WTC11 (cell line): ENCODE data around the gene TMEM225B.

Experiments used
- CREB1 ChIP-seq: sonication (generic); formaldehyde crosslinking; IDR thresholded peaks from 2 replicates; pipeline ENCODE4 v1.8.0; 2023; ENCODE audit warnings: mild to moderate bottlenecking, missing genetic modification reagents
- CTCF ChIP-seq: fragments of 200-600 bp; IDR thresholded peaks from 2 replicates; pipeline ENCODE4 v1.8.0; 2022; ENCODE audit warnings: antibody characterized with exemption
- E2F4 ChIP-seq: sonication (generic); formaldehyde crosslinking; IDR thresholded peaks from 2 replicates; pipeline ENCODE4 v1.8.1; 2022; ENCODE audit warnings: low read depth, mild to moderate bottlenecking, moderate library complexity, missing genetic modification reagents, borderline replicate concordance
- FOXK1 ChIP-seq: sonication (generic); formaldehyde crosslinking; IDR thresholded peaks from 2 replicates; pipeline ENCODE4 v1.8.0; 2022; ENCODE audit warnings: mild to moderate bottlenecking, moderate library complexity, missing genetic modification reagents
- FOXP4 ChIP-seq: sonication (generic); formaldehyde crosslinking; IDR thresholded peaks from 2 replicates; pipeline ENCODE4 v1.8.0; 2022; ENCODE audit warnings: mild to moderate bottlenecking, missing genetic modification reagents
- MAX ChIP-seq: sonication (generic); formaldehyde crosslinking; IDR thresholded peaks from 2 replicates; pipeline ENCODE4 v1.8.0; 2022; ENCODE audit warnings: mild to moderate bottlenecking, missing genetic modification reagents
- NFE2L1 ChIP-seq: sonication (generic); formaldehyde crosslinking; IDR thresholded peaks from 2 replicates; pipeline ENCODE4 v1.8.1; 2023; ENCODE audit warnings: missing genetic modification reagents
- NFYB ChIP-seq: sonication (generic); formaldehyde crosslinking; conservative IDR thresholded peaks from 2 replicates; pipeline ENCODE4 v1.8.0; 2022; ENCODE audit warnings: low read depth, missing genetic modification reagents
- STAT6 ChIP-seq: sonication (generic); formaldehyde crosslinking; conservative IDR thresholded peaks from 2 replicates; pipeline ENCODE4 v1.8.1; 2023; ENCODE audit warnings: mild to moderate bottlenecking, low read depth, missing genetic modification reagents, moderate library complexity
- USF1 ChIP-seq: sonication (generic); formaldehyde crosslinking; IDR thresholded peaks from 2 replicates; pipeline ENCODE4 v1.8.0; 2022; ENCODE audit warnings: mild to moderate bottlenecking, missing genetic modification reagents
- ZNF416 ChIP-seq: fragments of 250-450 bp; sonication (Bioruptor Pico); IDR thresholded peaks from 2 replicates; pipeline ENCODE4 v1.9.0; 2021; ENCODE audit warnings: mild to moderate bottlenecking, inconsistent platforms

- TF ChIP-seq FOXK1 (no peak), NFYB (CRISPR knock-in tag) (no peak), STAT6 (CRISPR knock-in tag) (no peak), NFE2L1 (CRISPR knock-in tag) (no peak), CTCF (no peak), ZNF416 (no peak), CREB1 (CRISPR knock-in tag) (no peak), USF1 (CRISPR knock-in tag) (no peak), FOXP4 (no peak), MAX (CRISPR knock-in tag) (no peak), E2F4 (CRISPR knock-in tag) (no peak)
These were observed 1.6 kb upstream of the TMEM225B start for GRCh38 chr7:99596408-99596955.
